GM18907 (cell line): ENCODE results near the gene RNF113A.
"Not testable (repeated sequence)": the region's sequence is repeated elsewhere in the genome, so short reads cannot be mapped to it uniquely, and the experiment has no call there.

Experiments
- ATAC-seq: cut with Tn5 transposase; IDR thresholded peaks from one replicate; pipeline ENCODE4 v1.9.1; 2021; ENCODE audit warnings: mild to moderate bottlenecking, moderate library complexity; ENCODE audit not compliant: unreplicated experiment

RNF113A gene

DNA sequence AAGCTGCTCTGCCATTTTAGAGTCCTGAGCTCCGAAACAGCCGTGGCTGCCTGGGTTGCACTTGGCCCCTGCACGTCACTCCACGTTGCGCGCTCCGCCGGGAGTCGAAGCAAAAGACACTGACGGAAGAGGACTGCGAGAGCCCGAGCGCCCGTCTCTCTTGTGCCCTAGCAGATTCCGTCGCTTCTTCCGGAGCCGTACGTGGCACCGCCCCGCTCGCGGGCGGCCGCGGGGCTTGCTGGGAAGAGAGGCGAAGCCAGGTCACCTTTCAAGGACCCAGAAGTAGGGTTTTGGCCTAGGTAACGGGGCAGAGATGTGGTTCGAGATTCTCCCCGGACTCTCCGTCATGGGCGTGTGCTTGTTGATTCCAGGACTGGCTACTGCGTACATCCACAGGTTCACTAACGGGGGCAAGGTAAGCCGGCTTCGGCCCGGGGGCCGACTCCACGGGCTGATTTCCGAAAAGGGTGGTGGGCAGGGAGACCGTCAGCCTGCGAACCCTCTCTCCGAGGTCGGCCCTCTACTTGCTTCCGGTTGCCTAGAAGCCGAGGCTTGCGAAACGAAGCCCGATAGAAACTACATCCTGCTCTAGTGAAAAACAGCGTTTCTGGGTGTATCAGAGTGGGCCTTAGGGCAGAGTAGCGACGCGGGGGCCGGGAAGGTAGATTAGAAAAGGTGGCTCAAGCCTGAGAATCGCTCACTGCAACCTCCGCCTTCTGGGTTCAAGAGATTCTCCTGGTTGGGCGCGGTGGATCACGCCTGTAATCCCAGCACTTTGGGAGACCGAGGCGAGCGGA is at the start of gene RNF113A, which contains the start of gene NDUFA1:
TSS of gene RNF113A (minus strand) at position 135 of the 797 bp plus-strand sequence. CDS start at position 15, 120 bp downstream.
TSS of gene NDUFA1 (plus strand) at position 234 of the 797 bp plus-strand sequence. CDS start at position 314, 80 bp downstream.
- ATAC-seq, result peak; percentile 93

GRCh38 chrX:119919835-119920585 is 48.5 kb upstream of the RNF113A start:
- no peak for ATAC-seq

DNA sequence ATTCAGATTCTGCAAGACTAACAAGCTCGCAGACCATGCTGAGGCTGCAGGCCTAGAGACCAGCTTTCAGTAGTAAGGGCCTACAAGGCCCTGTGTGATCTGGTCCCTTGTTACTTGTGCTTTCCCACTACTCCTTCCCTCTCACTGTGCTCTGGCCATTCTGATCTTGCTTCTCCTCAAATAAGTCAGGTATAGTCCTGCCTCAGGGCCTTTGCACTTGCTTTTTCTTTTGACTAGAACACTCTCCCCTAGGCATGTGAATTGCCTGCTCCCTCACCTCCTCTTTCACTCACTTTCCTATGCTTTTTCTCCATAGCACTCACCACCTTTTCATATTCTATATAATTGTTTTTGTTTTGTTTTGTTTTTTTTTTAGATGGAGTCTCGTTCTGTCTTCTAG is 46.3 kb upstream of the RNF113A start:
- ATAC-seq, result no peak

- no peak for ATAC-seq
Measured at GRCh38 chrX:119916310-119916709, 44.8 kb upstream of the RNF113A start.

GRCh38 chrX:119900976-119901375 is 29.4 kb upstream of the RNF113A start:
- ATAC-seq, result no peak

GRCh38 chrX:119899125-119899524 is 27.6 kb upstream of the RNF113A start:
- ATAC-seq, result no peak

- no peak for ATAC-seq
Measured at GRCh38 chrX:119895843-119896326, 24.4 kb upstream of the RNF113A start, which contains the start of gene AKAP14. AKAP14 (plus strand) TSS chrX:119895893; CDS start chrX:119903224, 7,331 bp downstream.

GRCh38 chrX:119891961-119892692 is 20.6 kb upstream of the RNF113A start:
- ATAC-seq, result not testable (repeated sequence)

DNA sequence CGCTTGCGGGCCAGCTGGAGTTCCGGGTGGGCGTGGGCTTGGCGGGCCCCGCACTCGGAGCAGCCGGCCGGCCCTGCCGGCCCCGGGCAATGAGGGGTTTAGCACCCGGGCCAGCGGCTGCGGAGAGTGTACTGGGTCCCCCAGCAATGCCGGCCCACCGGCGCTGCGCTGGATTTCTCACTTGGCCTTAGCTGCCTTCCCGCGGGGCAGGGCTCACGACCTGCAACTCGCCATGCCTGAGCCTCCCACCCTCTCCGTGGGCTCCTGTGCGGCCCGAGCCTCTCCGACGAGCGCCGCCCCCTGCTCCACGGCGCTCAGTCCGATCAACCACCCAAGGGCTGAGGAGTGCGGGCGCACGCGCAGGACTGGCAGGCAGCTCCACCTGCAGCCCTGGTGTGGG is 19.1 kb upstream of the RNF113A start:
- ATAC-seq, result not testable (repeated sequence)

DNA sequence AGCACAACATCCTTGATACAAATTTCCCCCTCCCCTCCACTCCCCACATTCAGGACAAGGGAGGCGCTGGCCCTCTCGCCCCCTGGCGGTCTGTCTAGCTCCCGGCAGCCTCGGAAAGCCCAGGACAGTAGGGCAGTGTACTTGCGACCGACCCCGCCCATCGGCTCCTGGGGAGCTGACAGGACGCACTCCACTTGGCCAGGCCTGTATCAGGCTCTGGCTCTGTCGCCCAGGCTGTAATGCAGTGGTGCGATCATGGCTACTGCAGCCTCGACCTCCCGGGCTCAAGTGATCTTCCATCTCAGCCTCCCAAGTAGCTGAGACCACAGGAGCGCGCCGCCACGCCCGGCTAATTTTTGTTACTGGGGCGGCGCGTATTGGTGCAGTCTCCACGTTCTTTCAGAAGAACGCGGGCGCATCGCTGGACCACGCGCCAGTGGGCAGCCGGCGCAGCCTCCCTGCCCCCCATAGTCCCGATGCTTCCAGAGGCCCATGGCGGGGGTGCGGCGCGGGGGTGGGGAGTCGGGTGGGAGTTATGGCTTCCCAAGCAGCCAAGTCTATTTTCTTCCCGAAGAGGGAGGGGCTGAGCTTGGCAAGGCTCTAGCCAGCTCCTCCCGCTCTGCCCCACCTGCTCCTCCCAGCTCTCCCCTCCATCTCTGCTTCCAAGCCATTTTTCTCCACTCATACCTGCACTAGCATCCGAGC is 16.3 kb upstream of the RNF113A start:
- peak; percentile 85 for ATAC-seq

DNA sequence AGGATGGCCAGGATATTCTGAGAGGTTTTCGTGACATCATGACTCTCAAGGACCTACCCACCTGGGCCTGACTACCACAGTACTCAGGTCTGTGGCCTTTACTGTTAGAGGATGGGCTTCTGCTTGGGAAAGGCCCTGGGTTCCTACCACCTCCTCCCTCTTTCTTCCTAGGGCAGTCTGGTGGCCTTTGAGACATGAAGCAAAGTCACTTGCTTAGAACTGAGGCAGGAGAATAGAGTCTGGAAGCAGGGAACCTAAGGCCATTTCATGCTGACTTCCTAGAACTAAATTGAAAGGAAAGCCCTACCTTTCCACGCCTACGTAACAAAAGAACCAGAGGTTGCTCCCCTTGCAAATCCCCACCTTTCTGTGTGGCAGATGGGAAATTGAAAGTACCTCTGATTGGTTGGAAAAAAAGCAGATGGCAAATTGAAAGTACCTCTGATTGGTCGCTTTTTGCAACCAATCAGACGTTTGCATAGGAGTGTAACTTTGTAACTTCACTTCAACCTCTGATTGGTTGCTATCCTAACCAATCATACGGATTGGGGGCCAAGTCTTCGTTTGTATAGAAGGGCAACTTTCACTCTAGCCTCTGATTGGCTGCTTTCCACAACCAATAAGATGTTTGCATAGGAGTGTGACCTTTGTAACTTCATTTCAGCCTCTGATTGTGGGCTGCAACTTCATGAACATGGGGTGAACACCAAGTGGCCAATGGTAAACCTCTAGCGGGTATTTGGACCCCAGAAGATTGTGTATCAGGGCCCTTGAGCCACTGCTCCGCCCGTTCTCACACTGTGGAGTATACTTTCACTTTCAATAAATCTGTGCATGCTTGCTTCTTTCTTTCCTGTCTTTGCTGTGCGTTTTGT is 14.3 kb upstream of the RNF113A start:
- ATAC-seq, result no peak

- peak; percentile 94 for ATAC-seq
Measured at GRCh38 chrX:119880552-119881437, 9.3 kb upstream of the RNF113A start.

DNA sequence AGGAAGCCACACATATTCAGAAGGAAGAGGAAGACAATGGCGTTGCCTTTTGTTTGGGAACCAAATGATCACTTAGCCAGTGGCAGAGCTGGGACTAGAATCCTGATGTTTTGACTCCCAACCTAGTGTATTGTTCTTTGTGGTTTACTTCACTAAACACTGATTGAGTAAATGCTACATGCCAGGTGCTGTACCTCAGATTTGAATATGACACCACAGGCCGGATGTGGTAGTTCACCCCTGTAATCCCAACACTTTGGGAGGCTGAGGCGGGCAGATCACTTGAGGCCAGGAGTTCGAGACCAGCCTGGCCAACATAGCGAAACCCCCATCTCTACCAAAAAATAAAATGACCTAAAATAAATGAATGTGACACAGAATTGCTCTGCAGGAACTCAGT is 8.5 kb upstream of the RNF113A start:
- ATAC-seq, result peak; percentile 23

DNA sequence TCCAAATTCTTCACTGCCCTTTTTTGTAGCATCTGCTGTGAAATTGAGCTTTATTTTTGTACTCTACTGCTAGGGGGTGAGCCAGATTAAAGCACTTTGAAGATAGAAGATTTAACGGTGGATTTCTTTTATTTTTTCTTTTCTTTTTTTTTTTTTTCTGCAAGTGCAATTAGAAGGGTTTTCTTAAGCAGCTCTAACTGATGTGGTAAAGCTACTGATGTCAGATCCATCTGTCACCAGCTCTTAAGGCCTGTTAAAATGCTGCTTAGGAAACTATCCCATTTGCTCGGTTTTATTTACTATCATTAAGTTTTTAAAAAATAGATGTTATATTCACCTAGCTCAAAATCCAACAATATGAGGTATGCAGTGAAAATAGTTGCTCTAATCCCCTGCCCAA is 7.2 kb upstream of the RNF113A start:
- no peak for ATAC-seq

- peak; percentile 40 for ATAC-seq
Measured at GRCh38 chrX:119871245-119871598, 311 bp downstream of the RNF113A start.

DNA sequence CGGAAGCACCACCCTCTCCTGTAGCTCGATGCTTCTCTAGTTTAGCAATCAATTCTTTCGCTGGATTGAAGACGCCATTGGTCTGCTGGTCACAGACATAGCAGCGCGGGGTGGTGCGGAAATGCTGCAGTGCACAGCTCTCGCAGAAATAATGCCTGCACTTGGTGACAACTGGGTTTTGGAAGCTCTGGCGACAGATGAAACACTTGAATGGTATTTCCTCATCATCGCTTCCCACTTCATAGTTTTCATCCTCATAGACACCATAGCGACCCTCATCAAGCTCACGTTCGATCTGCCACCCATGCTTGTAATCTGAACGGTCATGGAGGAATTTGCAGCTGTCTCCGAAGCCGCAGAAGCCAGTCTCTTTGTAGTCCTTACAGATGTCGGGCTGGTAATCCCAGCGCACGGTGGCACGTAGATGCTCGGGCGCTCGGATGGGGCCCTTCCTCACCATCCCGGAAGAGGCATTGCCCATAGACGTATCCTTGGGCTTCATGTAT is 854 bp downstream of the RNF113A start:
- peak; percentile 27 for ATAC-seq

DNA sequence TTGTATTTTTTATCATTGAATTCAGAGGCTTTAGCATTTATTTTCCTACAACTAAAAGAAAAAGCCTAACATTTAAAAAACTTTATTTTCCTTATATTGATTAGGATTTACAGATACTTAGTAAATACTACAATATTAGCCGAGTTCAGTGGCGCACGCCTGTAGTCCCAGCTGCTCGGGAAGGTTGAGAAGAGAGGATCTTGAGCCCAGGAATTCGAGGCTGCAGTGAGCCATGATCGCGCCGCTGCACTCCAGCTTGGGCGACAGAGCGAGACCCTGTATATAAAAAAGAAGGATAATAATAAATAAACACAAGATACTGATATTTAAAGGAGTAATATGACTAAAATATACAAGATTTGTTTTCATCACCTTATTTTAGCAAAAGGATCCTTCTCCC is 18.1 kb downstream of the RNF113A start:
- ATAC-seq, result no peak
